Measurements from ENCODE around the gene BAIAP2.

GRCh38 chr17:81095383-81095762, 60.4 kb downstream of the BAIAP2 start:
- no peak for TF ChIP-seq POLR2AphosphoS5 (IDR thresholded peaks at IDR 0.05)
- TF ChIP-seq POLR2A (IDR thresholded peaks at IDR 0.05): no peak
- TF ChIP-seq, protein P1, sequence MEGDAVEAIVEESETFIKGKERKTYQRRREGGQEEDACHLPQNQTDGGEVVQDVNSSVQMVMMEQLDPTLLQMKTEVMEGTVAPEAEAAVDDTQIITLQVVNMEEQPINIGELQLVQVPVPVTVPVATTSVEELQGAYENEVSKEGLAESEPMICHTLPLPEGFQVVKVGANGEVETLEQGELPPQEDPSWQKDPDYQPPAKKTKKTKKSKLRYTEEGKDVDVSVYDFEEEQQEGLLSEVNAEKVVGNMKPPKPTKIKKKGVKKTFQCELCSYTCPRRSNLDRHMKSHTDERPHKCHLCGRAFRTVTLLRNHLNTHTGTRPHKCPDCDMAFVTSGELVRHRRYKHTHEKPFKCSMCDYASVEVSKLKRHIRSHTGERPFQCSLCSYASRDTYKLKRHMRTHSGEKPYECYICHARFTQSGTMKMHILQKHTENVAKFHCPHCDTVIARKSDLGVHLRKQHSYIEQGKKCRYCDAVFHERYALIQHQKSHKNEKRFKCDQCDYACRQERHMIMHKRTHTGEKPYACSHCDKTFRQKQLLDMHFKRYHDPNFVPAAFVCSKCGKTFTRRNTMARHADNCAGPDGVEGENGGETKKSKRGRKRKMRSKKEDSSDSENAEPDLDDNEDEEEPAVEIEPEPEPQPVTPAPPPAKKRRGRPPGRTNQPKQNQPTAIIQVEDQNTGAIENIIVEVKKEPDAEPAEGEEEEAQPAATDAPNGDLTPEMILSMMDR (IDR thresholded peaks at IDR 0.05 in 8 of 11, conservative IDR thresholded peaks at IDR 0.05 in 3 of 11): no peak
